Sigmoid colon (tissue), 4 donors: ENCODE data around the gene RPE.

Experiments
- CTCF ChIP-seq, 4 experiments: fragments of 450-650 bp in 3 of 4; fragments of 200-600 bp in 1 of 4; IDR thresholded peaks; one replicate each; pipeline ENCODE4 v1.5.1; 2016 to 2019; ENCODE audit warnings: antibody characterized with exemption in 4 of 4, mild to moderate bottlenecking in 3 of 4, moderate library complexity in 2 of 4
- EP300 ChIP-seq, 4 donors: sonication (generic); formaldehyde crosslinking; IDR thresholded peaks; one replicate each; pipeline ENCODE4 v1.6.1; 2017; ENCODE audit warnings: antibody characterized with exemption in 4 of 4
- POLR2A ChIP-seq, 2 donors: fragments of 450-650 bp; IDR thresholded peaks; one replicate each; pipeline ENCODE4 v1.6.1; 2016; ENCODE audit warnings: antibody characterized with exemption in 2 of 2, mild to moderate bottlenecking in 2 of 2, moderate library complexity in 2 of 2
- POLR2AphosphoS5 ChIP-seq, 4 donors: sonication (generic); formaldehyde crosslinking; IDR thresholded peaks; one replicate each; pipeline ENCODE4 v1.6.1; 2017; ENCODE audit warnings: antibody characterized with exemption in 4 of 4

DNA sequence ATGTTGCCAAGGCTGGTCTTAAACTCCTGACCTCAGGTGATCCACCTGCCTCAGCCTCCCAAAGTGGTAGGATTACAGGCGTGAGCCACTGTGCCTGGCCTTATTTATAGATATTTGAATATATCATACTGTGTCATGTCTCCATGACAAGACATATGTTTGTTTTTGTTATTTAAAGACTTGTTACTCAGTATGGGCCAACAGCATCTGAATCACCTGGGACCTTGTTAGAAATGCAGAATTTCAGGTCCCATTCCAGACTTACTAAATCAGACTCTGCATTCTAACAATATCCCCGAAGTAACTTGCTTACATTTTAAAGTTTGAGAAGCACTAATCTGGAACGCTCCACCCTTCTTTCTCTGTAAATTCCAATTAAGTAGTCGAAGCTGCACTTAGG, 33.2 kb downstream of the RPE start:
- TF ChIP-seq CTCF (IDR thresholded peaks at IDR 0.05) = no peak
- TF ChIP-seq POLR2A (IDR thresholded peaks at IDR 0.05) = no peak
- TF ChIP-seq EP300 (IDR thresholded peaks at IDR 0.05) = no peak
- TF ChIP-seq POLR2AphosphoS5 (IDR thresholded peaks at IDR 0.05) = no peak
